Astrocyte (in vitro differentiated cells and primary cell): ENCODE measurements around the gene EXOSC7. TPM values are rescaled to one million over a fixed set of nuclear protein-coding genes. Genes with fewer than 3 reads are reported as not detected.

Experiments
- DNase-seq: peaks from one replicate; pipeline ENCODE4 v3.0.0-alpha.2; 2010; ENCODE audit warnings: low read depth
- FAIRE-seq: peaks from 2 replicates; lab custom pipeline; 2011; peaks lifted over from hg19 to GRCh38; lab: Jason Lieb, UNC
- H2AFZ ChIP-seq: 2 replicates; pipeline ENCODE4 v1.6.0; 2012; ENCODE audit warnings: low read depth, low read length, inconsistent platforms
- H3K27ac ChIP-seq: 2 replicates; pipeline ENCODE4 v1.5.1; 2011; ENCODE audit warnings: low read depth, low read length, inconsistent platforms
- H3K27me3 ChIP-seq: 2 replicates; pipeline ENCODE4 v1.6.0; 2011; ENCODE audit warnings: low read length, inconsistent platforms; ENCODE audit not compliant: insufficient read depth
- H3K36me3 ChIP-seq: 2 replicates; pipeline ENCODE4 v1.5.1; 2011; ENCODE audit warnings: low read length, inconsistent platforms; ENCODE audit not compliant: insufficient read depth
- H3K4me1 ChIP-seq: 2 replicates; pipeline ENCODE4 v1.5.1; 2011; ENCODE audit warnings: low read length, inconsistent platforms; ENCODE audit not compliant: insufficient read depth
- H3K4me2 ChIP-seq: 2 replicates; pipeline ENCODE4 v1.6.0; 2012; ENCODE audit warnings: low read length, inconsistent platforms
- H3K4me3 ChIP-seq: 2 replicates; pipeline ENCODE4 v1.5.1; 2011; ENCODE audit warnings: low read depth, mild to moderate bottlenecking, low read length, inconsistent platforms; ENCODE audit not compliant: insufficient read depth
- H3K79me2 ChIP-seq: 2 replicates; pipeline ENCODE4 v1.6.0; 2012; ENCODE audit warnings: mild to moderate bottlenecking, low read length, inconsistent platforms; ENCODE audit not compliant: insufficient read depth
- H3K9ac ChIP-seq: 2 replicates; pipeline ENCODE4 v1.6.0; 2012; ENCODE audit warnings: mild to moderate bottlenecking, low read length, inconsistent platforms
- H3K9me3 ChIP-seq: 2 replicates; pipeline ENCODE4 v1.5.1; 2012; ENCODE audit warnings: low read depth, mild to moderate bottlenecking, low read length, inconsistent platforms; ENCODE audit not compliant: insufficient read depth
- H4K20me1 ChIP-seq: 2 replicates; pipeline ENCODE4 v1.6.0; 2012; ENCODE audit warnings: low read length, inconsistent platforms; ENCODE audit not compliant: insufficient read depth
- H3K27ac Mint-ChIP-seq: one replicate; pipeline ENCODE4 v1.8.0; 2021; ENCODE audit warnings: mild to moderate bottlenecking, mixed read lengths; ENCODE audit not compliant: unreplicated experiment
- H3K27me3 Mint-ChIP-seq: one replicate; pipeline ENCODE4 v1.8.0; 2021; ENCODE audit warnings: low read depth, mixed read lengths; ENCODE audit not compliant: unreplicated experiment
- H3K36me3 Mint-ChIP-seq: one replicate; pipeline ENCODE4 v1.8.0; 2021; ENCODE audit warnings: low read depth, mixed read lengths; ENCODE audit not compliant: unreplicated experiment
- H3K4me1 Mint-ChIP-seq: one replicate; pipeline ENCODE4 v1.8.0; 2021; ENCODE audit warnings: low read depth, mixed read lengths; ENCODE audit not compliant: unreplicated experiment
- H3K4me3 Mint-ChIP-seq: one replicate; pipeline ENCODE4 v1.8.0; 2021; ENCODE audit warnings: mild to moderate bottlenecking, moderate library complexity, mixed read lengths; ENCODE audit not compliant: unreplicated experiment
- H3K9me3 Mint-ChIP-seq: one replicate; pipeline ENCODE4 v1.8.0; 2021; ENCODE audit warnings: mild to moderate bottlenecking, mixed read lengths; ENCODE audit not compliant: unreplicated experiment
- EZH2 ChIP-seq: IDR thresholded peaks from 2 replicates; pipeline ENCODE4 v1.6.1; 2012; ENCODE audit warnings: mild to moderate bottlenecking, low read length, inconsistent platforms; ENCODE audit not compliant: insufficient read depth
- total RNA-seq: library from RNA; stranded (reverse); gene quantifications from 2 replicates; pipeline ENCODE4 v1.2.1, GENCODE V29; 2021
- TF ChIP-seq, protein P1 (sequence below): IDR thresholded peaks from 2 replicates; pipeline ENCODE4 v1.5.1; 2011; ENCODE audit warnings: low read depth, mild to moderate bottlenecking, inconsistent platforms, low read length, moderate library complexity; ENCODE audit not compliant: insufficient read depth

Gene EXOSC7
- total RNA-seq, 1 donor from 2014 or later, result 38.6 TPM

DNA sequence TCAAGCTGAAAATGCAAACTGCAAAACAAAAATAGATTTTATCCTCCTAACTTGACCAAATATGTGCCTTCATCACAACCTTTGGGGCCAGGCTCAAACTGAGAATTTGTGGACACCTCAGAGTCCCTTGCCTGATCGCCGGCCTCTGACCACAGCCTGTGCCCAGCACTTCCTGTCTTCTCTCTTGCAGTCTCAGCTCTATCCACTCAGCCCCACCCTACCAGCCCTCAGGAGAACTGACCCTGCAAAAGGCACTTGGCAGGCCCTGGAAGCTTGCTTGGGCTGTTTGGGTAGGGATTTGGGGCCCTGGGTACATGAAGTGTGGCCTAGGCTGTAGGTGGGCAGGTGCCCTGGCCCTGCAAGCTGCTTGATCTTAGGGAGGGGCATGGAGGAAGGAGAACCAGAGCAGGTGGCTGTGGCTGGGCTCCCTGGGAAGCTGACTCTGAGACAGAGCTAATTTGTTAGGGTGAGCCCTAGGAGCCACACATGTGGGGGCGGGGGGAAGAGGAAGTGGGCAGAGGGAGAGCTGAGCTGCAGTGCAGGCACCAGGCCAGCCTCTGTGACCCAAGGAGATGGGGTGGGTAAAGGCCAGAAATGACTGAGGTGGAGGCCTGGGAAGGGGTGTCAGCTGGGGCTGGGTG, 58.7 kb downstream of the EXOSC7 start:
- H3K4me1 Mint-ChIP-seq, result peaks cover 11% of the 10 kb centered on the region

DNA sequence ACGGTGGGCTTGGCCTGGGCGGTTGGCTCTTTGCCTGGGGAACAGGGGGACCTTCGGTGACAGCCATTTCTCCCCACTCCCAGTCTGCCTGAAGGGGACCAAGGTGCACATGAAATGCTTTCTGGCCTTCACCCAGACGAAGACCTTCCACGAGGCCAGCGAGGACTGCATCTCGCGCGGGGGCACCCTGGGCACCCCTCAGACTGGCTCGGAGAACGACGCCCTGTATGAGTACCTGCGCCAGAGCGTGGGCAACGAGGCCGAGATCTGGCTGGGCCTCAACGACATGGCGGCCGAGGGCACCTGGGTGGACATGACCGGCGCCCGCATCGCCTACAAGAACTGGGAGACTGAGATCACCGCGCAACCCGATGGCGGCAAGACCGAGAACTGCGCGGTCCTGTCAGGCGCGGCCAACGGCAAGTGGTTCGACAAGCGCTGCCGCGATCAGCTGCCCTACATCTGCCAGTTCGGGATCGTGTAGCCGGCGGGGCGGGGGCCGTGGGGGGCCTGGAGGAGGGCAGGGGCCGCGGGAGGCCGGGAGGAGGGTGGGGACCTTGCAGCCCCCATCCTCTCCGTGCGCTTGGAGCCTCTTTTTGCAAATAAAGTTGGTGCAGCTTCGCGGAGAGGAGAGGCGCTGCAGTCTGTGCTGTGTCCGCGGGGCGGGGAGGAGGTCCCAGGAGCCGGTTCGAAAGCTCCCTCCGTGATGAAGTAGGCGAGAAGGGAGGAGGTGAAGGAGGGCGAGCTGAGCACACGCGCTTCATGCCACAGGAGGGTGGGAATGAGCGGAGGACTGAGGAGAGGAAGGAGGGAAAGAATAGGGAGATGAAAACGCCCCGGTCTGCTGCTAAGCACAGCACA, 59.6 kb downstream of the EXOSC7 start:
- Histone ChIP-seq H3K4me1 (no peaks in the 10 kb centered on the region), H2AFZ (peak overlapping the region; percentile 79), H3K79me2 (no peaks in the 10 kb centered on the region), H3K4me3 (peak overlapping the region; percentile 60), H3K9me3 (no peaks in the 10 kb centered on the region), H4K20me1 (no peaks in the 10 kb centered on the region), H3K4me2 (peak overlapping the region; percentile 94), H3K36me3 (no peaks in the 10 kb centered on the region), H3K27me3 (peaks cover 2% of the 10 kb centered on the region), H3K27ac (no peak overlapping the region), H3K9ac (peak overlapping the region; percentile 52)
- FAIRE-seq, result no peak
- DNase-seq, result no peak
- peaks cover 3% of the 10 kb centered on the region for H3K9me3 Mint-ChIP-seq
- peaks cover 4% of the 10 kb centered on the region for H3K36me3 Mint-ChIP-seq
- TF ChIP-seq, protein P1, sequence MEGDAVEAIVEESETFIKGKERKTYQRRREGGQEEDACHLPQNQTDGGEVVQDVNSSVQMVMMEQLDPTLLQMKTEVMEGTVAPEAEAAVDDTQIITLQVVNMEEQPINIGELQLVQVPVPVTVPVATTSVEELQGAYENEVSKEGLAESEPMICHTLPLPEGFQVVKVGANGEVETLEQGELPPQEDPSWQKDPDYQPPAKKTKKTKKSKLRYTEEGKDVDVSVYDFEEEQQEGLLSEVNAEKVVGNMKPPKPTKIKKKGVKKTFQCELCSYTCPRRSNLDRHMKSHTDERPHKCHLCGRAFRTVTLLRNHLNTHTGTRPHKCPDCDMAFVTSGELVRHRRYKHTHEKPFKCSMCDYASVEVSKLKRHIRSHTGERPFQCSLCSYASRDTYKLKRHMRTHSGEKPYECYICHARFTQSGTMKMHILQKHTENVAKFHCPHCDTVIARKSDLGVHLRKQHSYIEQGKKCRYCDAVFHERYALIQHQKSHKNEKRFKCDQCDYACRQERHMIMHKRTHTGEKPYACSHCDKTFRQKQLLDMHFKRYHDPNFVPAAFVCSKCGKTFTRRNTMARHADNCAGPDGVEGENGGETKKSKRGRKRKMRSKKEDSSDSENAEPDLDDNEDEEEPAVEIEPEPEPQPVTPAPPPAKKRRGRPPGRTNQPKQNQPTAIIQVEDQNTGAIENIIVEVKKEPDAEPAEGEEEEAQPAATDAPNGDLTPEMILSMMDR, result no peak
- TF ChIP-seq EZH2, result no peak
- peak overlapping the region; percentile 71 for H3K4me3 Mint-ChIP-seq
- H3K4me1 Mint-ChIP-seq, result peaks cover 11% of the 10 kb centered on the region
- H3K27ac Mint-ChIP-seq, result no peak overlapping the region
- H3K27me3 Mint-ChIP-seq, result peaks cover 50% of the 10 kb centered on the region

More for the DNA sequence above, 58.7 kb downstream of the EXOSC7 start:
- no peak overlapping the region for H3K9ac ChIP-seq
- Mint-ChIP-seq H3K27me3 (peaks cover 48% of the 10 kb centered on the region), H3K4me3 (no peak overlapping the region), H3K27ac (no peak overlapping the region), H3K9me3 (peaks cover 3% of the 10 kb centered on the region), H3K36me3 (peaks cover 4% of the 10 kb centered on the region)
- H3K36me3 ChIP-seq, result no peaks in the 10 kb centered on the region
- no peak overlapping the region for H3K4me3 ChIP-seq
- no peak overlapping the region for H2AFZ ChIP-seq
- DNase-seq (no peak), FAIRE-seq (no peak)
- no peak overlapping the region for H3K4me2 ChIP-seq
- no peaks in the 10 kb centered on the region for H3K79me2 ChIP-seq
- H3K27me3 ChIP-seq, result peaks cover 2% of the 10 kb centered on the region
- H4K20me1 ChIP-seq, result no peaks in the 10 kb centered on the region
- H3K4me1 ChIP-seq, result peaks cover 4% of the 10 kb centered on the region
- TF ChIP-seq EZH2, result no peak
- TF ChIP-seq, protein P1, result no peak
- no peak overlapping the region for H3K27ac ChIP-seq
- H3K9me3 ChIP-seq, result no peaks in the 10 kb centered on the region
